ENCODE data around the gene SYCE1.
"Not testable (repeated sequence)": the region's sequence is repeated elsewhere in the genome, so short reads cannot be mapped to it uniquely, and the experiment has no call there.

DNA sequence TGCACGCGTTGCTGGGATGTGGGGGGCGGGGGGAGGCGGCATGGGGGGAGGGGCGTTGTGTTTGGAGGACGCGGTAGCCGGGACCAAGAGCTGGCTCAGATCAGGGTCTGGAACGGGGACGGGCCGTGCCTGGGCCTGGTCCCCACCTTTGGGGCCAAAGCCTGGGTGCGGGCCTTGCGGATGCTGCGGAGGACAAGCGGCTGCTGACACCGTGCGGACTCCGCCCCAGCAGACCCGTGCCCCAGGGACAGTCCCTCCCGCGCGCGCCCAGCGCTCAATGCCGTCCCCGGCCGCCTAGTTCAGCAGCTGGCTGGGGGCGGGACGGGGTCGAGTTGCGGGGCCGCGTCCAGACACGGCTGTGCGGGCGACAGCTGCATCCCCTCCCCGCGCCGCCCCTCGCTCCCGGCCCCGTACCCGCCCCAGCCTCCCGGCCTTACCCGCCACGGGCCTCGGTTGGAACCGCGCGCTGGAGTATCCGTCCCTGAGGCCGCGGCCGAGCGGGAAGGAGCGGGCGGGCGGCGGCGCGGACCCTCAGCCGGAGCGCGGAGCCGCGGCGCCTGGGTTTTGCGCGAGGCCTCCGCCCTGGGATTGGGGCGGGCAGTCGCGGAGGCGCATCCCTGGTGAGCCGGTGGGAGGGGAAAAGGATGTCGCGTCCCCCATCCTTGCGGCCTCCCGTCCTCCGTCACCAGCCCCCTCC is 3.6 kb upstream of the SYCE1 start:
- TF ChIP-seq, protein P1, sequence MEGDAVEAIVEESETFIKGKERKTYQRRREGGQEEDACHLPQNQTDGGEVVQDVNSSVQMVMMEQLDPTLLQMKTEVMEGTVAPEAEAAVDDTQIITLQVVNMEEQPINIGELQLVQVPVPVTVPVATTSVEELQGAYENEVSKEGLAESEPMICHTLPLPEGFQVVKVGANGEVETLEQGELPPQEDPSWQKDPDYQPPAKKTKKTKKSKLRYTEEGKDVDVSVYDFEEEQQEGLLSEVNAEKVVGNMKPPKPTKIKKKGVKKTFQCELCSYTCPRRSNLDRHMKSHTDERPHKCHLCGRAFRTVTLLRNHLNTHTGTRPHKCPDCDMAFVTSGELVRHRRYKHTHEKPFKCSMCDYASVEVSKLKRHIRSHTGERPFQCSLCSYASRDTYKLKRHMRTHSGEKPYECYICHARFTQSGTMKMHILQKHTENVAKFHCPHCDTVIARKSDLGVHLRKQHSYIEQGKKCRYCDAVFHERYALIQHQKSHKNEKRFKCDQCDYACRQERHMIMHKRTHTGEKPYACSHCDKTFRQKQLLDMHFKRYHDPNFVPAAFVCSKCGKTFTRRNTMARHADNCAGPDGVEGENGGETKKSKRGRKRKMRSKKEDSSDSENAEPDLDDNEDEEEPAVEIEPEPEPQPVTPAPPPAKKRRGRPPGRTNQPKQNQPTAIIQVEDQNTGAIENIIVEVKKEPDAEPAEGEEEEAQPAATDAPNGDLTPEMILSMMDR (IDR thresholded peaks at IDR 0.05) = not testable (repeated sequence)
- TF ChIP-seq POLR2A (IDR thresholded peaks at IDR 0.05) = not testable (repeated sequence)

Data from body of pancreas (tissue), 4 donors.